Measurements from ENCODE around the gene AP5S1. TPM values are rescaled to one million over a fixed set of nuclear protein-coding genes. Genes with fewer than 3 reads are reported as not detected.
A peak's percentile ranks its signal among the peaks of the same experiment; 100 is the strongest.

The AP5S1 gene
- total and polyA plus RNA-seq, 2 of the 13 experiments (the other 11 are each of a cell fraction or from before 2014, with no cell fraction given), result 7.9 to 23.2 TPM

- Histone ChIP-seq H3K27ac (ENCODE audit: extremely low read length, insufficient read depth, low read length) (no peak overlapping the region), H3K9ac (ENCODE audit: insufficient read depth, low read depth, low read length) (peak overlapping the region; percentile 99; the same call in 1 of the 2 replicates), H3K4me3 (replicated peaks in 1 of 3; ENCODE audit: insufficient read depth in 1 of 3, low read depth in 2 of 3, low read length in 3 of 3) (no peak overlapping the region), H3K4me1 (ENCODE audit: insufficient read depth, low read length) (peaks cover 32% of the 10 kb centered on the region), H3K9me3 (ENCODE audit: low read length) (no peaks in the 10 kb centered on the region), H2AFZ (ENCODE audit: low read length) (no peak overlapping the region), H3K4me2 (ENCODE audit: low read depth, low read length) (0 out of 2 replicates have a peak overlapping the region, but pooled peaks have one; percentile 87), H3K79me2 (ENCODE audit: insufficient read depth, low read length) (peaks cover 12% of the 10 kb centered on the region), H3K36me3 (replicated peaks in 1 of 2; ENCODE audit: control insufficient read depth in 1 of 2, insufficient read depth in 2 of 2, low read length in 2 of 2) (peaks cover 9 to 23% of the 10 kb centered on the region in 2 experiments), H4K20me1 (ENCODE audit: insufficient read depth, low read length) (no peaks in the 10 kb centered on the region), H3K27me3 (ENCODE audit: control insufficient read depth in 1 of 2, insufficient read depth in 2 of 2, low read length in 2 of 2) (no peaks in the 10 kb centered on the region; a peak in 1 of 5 replicates)
- TF ChIP-seq ZFP36L2 (CRISPR knock-in tag; IDR thresholded peaks at IDR 0.05), result no peak
- TF ChIP-seq NFKBIZ (CRISPR knock-in tag; IDR thresholded peaks at IDR 0.05), result no peak
- 0 out of 2 replicates have a peak, but pooled peaks have one; percentile 30 for TF ChIP-seq E2F5 (CRISPR knock-in tag; conservative IDR thresholded peaks at IDR 0.05)
- TF ChIP-seq ZNF879 (CRISPR knock-in tag; IDR thresholded peaks at IDR 0.05), result no peak
- TF ChIP-seq SP140L (CRISPR knock-in tag; IDR thresholded peaks at IDR 0.05; ENCODE audit: borderline replicate concordance), result no peak
- TF ChIP-seq ARID2 (CRISPR knock-in tag; IDR thresholded peaks at IDR 0.05; ENCODE audit: borderline replicate concordance), result no peak
- TF ChIP-seq ZKSCAN8 (CRISPR knock-in tag; IDR thresholded peaks at IDR 0.05; ENCODE audit: borderline replicate concordance), result no peak
- no peak for TF ChIP-seq CBX2 (IDR thresholded peaks at IDR 0.05; ENCODE audit: low read depth, low read length)
- TF ChIP-seq CBX2 (CRISPR knock-in tag; IDR thresholded peaks at IDR 0.05; ENCODE audit: low read depth), result no peak
- TF ChIP-seq ZNF639 (CRISPR knock-in tag; conservative IDR thresholded peaks at IDR 0.05), result no peak
- no peak for TF ChIP-seq NCOA2 (CRISPR knock-in tag; IDR thresholded peaks at IDR 0.05)
- 0 out of 2 replicates have a peak, but pooled peaks have one; percentile 36 for TF ChIP-seq ZNF75D (CRISPR knock-in tag; IDR thresholded peaks at IDR 0.05; ENCODE audit: borderline replicate concordance)
- no peak for TF ChIP-seq THAP7 (CRISPR knock-in tag; IDR thresholded peaks at IDR 0.05)
- no peak for TF ChIP-seq HIVEP1 (CRISPR knock-in tag; IDR thresholded peaks at IDR 0.05)
- no peak for TF ChIP-seq PRDM15 (CRISPR knock-in tag; IDR thresholded peaks at IDR 0.05)
- no peak for TF ChIP-seq ZNF143 (CRISPR knock-in tag; IDR thresholded peaks at IDR 0.05)
- DNase-seq (ENCODE audit: low spot score), result no peak
- intact Hi-C loops (cut with micrococcal nuclease; ENCODE audit: unreplicated experiment), result loop anchor here (2.0 kb wide), 1 partner anchor 67 kb away; the partner anchor contains the start of gene PANK2
- ATAC-seq, result no peak
- ChIA-PET POLR2A (interaction anchor here (2.0 to 4.8 kb wide), 4 partner anchors 10 to 54 kb away, joined by 9 to 134 read pairs (median 32); partner anchors contain the start of genes ADISSP, CENPB and SPEF1), CTCF (ENCODE audit: low intra/inter-chr PET ratio, low total read pairs) (no interaction called here)
- no peak for FAIRE-seq
- 97% methylated on average over 14 of the region's 14 CpGs for WGBS (ENCODE audit: low lambda C conversion rate)
- BruUV-seq (replicated peaks), result no TSS peak
- in situ Hi-C loops (cut with HindIII; ENCODE audit: extremely low pct_ligation_motif_present, low pct_unique_long_range_greater_than_20kb), result no loop called here
Observed at GRCh38 chr20:3821996-3822395, 1.6 kb downstream of the AP5S1 start.

All from HepG2 (cell line).